Esophagus squamous epithelium (tissue), 5 donors: ENCODE measurements around the gene CLMP. TPM values are rescaled to one million over a fixed set of nuclear protein-coding genes. Genes with fewer than 3 reads are reported as not detected.
A peak's percentile ranks its signal among the peaks of the same experiment; 100 is the strongest.

Experiments used
- DNase-seq: peaks from one replicate; lab custom pipeline; 2025; lab: John Stamatoyannopoulos, UW
- H3K27ac ChIP-seq, 4 donors: fragments of 200-600 bp; sonication (generic); one replicate each; pipeline ENCODE4 v1.5.1; 2016 to 2019; ENCODE audit warnings: mild to moderate bottlenecking in 1 of 4
- H3K27me3 ChIP-seq, 4 donors: fragments of 200-600 bp; sonication (generic); 1 replicate in 3 of 4; 2 replicates in 1 of 4; pipeline versions ENCODE4 v1.5.1 to v1.6.0; 2017 to 2021; ENCODE audit warnings: antibody characterized with exemption in 1 of 4
- H3K36me3 ChIP-seq, 3 donors: fragments of 200-600 bp; sonication (generic); one replicate each; pipeline ENCODE4 v1.5.1; 2016 to 2019
- H3K4me1 ChIP-seq, 3 donors: fragments of 200-600 bp; sonication (generic); one replicate each; pipeline ENCODE4 v1.5.1; 2017 to 2019
- H3K4me3 ChIP-seq, 4 donors: fragments of 200-600 bp; sonication (generic); 1 replicate in 3 of 4; 2 replicates in 1 of 4; pipeline ENCODE4 v1.5.1; 2016 to 2019; ENCODE audit warnings: mild to moderate bottlenecking in 2 of 4, moderate library complexity in 1 of 4
- H3K9me3 ChIP-seq, 3 donors: fragments of 200-600 bp; sonication (generic); one replicate each; pipeline ENCODE4 v1.5.1; 2016 to 2019
- CTCF ChIP-seq, 6 experiments: fragments of 450-650 bp in 4 of 6; fragments of 200-600 bp in 2 of 6; sonication (generic) in 2 of 6; IDR thresholded peaks; one replicate each; pipeline ENCODE4 v1.5.1; 2016 to 2019; ENCODE audit warnings: antibody characterized with exemption in 6 of 6, mild to moderate bottlenecking in 4 of 6, moderate library complexity in 4 of 6
- POLR2A ChIP-seq, 4 donors: fragments of 450-650 bp; IDR thresholded peaks; one replicate each; pipeline ENCODE4 v1.6.1; 2017; ENCODE audit warnings: antibody characterized with exemption in 4 of 4, mild to moderate bottlenecking in 4 of 4, moderate library complexity in 3 of 4
- WGBS, 2 donors: methylation state at CpG; one replicate each; pipeline ENCODE4 v1.1.5; 2018; 5-methylcytosine and 5-hydroxymethylcytosine counted together
- intact Hi-C: fragments of 100-400 bp; cut with DNase I; formaldehyde crosslinking; loops from one replicate; pipeline ENCODE4 v1.15.0; 2022
- total RNA-seq, 4 donors: library from RNA; depleted of rRNA; stranded (reverse); fragments of >200 nt; gene quantifications; one replicate each; pipeline ENCODE4 v1.1.0, GENCODE V29; 2016
- donor health status: DM: yes; HTN: yes; CAD: no.

Gene CLMP
- total RNA-seq, 4 donors from 2014 or later = 4.8 to 47.9 (median 15.2) TPM

GRCh38 chr11:123238297-123238696 lies 43.2 kb upstream of the CLMP start:
- Histone ChIP-seq H3K9me3 (no peaks in the 10 kb centered on the region), H3K27me3 (no peaks in the 10 kb centered on the region), H3K4me3 (no peak overlapping the region), H3K4me1 (peaks cover 0 to 5% (median 0%) of the 10 kb centered on the region in 3 donors), H3K27ac (peak overlapping the region in 1 of 4 donors; percentile 41), H3K36me3 (no peaks in the 10 kb centered on the region)
- DNase-seq = no peak
- intact Hi-C loops = no loop called here
- no peak for TF ChIP-seq CTCF (IDR thresholded peaks at IDR 0.05)
- TF ChIP-seq POLR2A (IDR thresholded peaks at IDR 0.05) = no peak
- WGBS, 2 donors = 88 to 100% methylated on average over 1 of the region's 1 CpG

- DNase-seq = no peak
- Histone ChIP-seq H3K36me3 (no peaks in the 10 kb centered on the region), H3K9me3 (no peaks in the 10 kb centered on the region), H3K4me1 (peaks cover 0 to 7% (median 0%) of the 10 kb centered on the region in 3 donors), H3K27me3 (peaks cover 0 to under 1% (median 0%) of the 10 kb centered on the region in 4 donors), H3K4me3 (no peak overlapping the region), H3K27ac (no peak overlapping the region)
- no peak for TF ChIP-seq POLR2A (IDR thresholded peaks at IDR 0.05)
- no peak for TF ChIP-seq CTCF (IDR thresholded peaks at IDR 0.05)
- intact Hi-C loops = no loop called here
- WGBS, 2 donors = 86 to 91% methylated on average over 3 of the region's 3 CpGs
Observed at GRCh38 chr11:123236879-123237278, 41.8 kb upstream of the CLMP start.

- Histone ChIP-seq H3K4me3 (no peak overlapping the region), H3K27me3 (peaks cover 0 to 5% (median 0%) of the 10 kb centered on the region in 4 donors), H3K4me1 (peaks cover 0 to 11% (median 0%) of the 10 kb centered on the region in 3 donors), H3K9me3 (no peaks in the 10 kb centered on the region), H3K36me3 (no peaks in the 10 kb centered on the region), H3K27ac (peak overlapping the region in 1 of 4 donors; percentile 56)
- DNase-seq = no peak
- intact Hi-C loops = no loop called here
- 59 to 73% methylated on average over 12 of the region's 12 CpGs for WGBS, 2 donors
- no peak for TF ChIP-seq CTCF (IDR thresholded peaks at IDR 0.05)
- TF ChIP-seq POLR2A (IDR thresholded peaks at IDR 0.05) = no peak
Observed at GRCh38 chr11:123235656-123236261, 40.7 kb upstream of the CLMP start.

- intact Hi-C loops = no loop called here
- H3K9me3 ChIP-seq = no peaks in the 10 kb centered on the region
Observed at GRCh38 chr11:123235117-123235655, 40.1 kb upstream of the CLMP start.

More at GRCh38 chr11:123235117-123235655, 40.1 kb upstream of the CLMP start:
- DNase-seq = no peak
- Histone ChIP-seq H3K36me3 (no peaks in the 10 kb centered on the region), H3K27ac (peak overlapping the region in 1 of 4 donors; percentile 56), H3K4me1 (peaks cover 0 to 11% (median 0%) of the 10 kb centered on the region in 3 donors), H3K4me3 (no peak overlapping the region), H3K27me3 (peaks cover 0 to 10% (median 0%) of the 10 kb centered on the region in 4 donors)
- TF ChIP-seq POLR2A (IDR thresholded peaks at IDR 0.05) (no peak), CTCF (IDR thresholded peaks at IDR 0.05) (peak in 4 of 6 experiments; percentile 15 to 51 (median 26))
- 58 to 65% methylated on average over 12 of the region's 12 CpGs for WGBS, 2 donors
